Measurements from ENCODE around the gene TCF7L2.

Gene TCF7L2

DNA sequence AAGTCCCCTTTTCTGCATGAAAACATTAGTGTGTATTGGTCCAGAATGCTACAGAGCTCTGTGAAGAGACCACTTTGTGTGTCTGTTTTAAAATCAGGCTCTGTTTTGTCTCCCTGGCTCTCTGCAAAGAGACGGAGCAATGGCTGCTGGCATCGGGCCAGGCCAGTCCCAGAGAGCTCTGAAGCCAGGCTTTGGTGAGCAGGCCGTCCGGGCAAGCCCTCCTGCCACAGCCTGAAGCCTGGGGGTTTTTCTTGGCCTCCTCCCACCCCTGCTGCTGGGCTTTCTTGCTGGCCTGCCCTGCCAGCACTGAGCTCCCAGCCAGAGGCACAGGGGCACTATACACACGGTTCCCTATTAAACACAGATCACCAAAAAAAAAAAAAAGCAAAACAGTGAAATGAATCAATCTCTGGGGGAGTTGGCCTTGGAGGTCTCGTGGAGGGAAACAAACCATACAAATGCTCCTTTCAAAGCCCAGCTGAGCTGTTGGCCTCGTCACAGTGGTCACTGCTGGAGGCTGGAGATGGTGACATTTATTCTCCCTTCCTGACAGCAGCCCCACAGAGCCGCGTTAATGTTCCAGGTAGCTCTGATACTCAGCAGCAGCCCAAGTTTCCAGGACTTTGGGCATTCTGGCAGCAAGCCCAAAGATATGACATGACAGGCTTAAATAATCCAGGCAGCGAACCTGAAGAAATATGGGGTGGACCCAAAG is 237.2 kb downstream of the TCF7L2 start:
- no peak for DNase-seq

DNA sequence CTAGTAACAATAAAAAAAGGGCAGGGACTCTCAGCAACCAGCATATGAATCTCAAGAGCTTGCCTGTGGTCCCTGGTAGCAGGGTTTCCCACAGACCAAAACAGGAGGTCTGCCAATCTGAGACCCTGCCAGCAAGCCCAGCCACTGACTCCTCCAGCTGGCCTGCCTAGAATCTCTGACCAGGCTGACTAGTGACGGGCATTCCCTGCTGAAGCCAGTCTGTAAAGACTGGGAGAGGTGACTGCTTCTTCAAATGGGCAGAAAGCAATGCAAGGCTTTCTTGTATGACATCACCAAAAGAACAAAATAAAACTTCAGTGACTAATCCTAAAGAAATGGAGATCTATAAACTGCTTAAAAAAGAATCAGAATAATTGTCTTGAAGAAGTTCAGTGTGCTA is 249.4 kb downstream of the TCF7L2 start:
- no peak for DNase-seq

DNA sequence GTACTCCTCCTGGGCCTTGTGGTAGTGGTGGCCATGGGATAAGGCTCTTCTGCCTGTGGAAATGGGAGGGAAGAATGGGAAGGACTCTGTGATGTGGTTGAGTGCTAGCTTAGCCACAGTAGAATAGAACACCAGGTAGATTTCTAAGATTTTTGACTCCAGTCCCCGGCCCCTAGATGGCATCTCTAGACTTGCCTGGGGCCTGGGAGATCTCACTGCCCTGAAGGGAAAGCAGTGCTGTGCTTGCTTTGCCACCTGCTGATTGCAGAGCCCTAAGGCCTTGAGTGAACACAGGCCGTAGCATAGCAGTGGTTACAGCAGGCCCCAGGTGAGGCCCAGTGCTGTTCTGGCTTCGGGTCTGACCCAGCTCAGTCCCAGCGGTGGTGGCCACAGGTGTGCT is 252.0 kb downstream of the TCF7L2 start:
- DNase-seq, result no peak

DNA sequence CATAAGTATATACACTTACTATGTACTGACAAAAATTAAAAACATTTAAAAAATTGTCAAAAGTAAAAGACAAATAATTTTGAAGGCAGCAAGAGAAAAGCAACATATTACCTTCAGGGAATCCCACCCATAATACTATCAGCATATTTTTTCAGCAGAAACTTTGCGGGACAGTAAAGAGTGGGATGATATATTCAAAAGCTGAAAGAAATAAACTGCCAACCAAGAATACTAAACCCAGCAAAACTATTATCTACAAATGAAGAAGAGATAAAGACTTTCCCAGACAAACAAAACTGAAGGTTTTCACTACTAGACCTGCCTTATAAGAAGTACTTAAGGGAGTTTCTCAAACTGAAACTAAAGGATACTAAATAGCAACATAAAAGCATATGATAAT is 257.9 kb downstream of the TCF7L2 start:
- no peak for DNase-seq

DNA sequence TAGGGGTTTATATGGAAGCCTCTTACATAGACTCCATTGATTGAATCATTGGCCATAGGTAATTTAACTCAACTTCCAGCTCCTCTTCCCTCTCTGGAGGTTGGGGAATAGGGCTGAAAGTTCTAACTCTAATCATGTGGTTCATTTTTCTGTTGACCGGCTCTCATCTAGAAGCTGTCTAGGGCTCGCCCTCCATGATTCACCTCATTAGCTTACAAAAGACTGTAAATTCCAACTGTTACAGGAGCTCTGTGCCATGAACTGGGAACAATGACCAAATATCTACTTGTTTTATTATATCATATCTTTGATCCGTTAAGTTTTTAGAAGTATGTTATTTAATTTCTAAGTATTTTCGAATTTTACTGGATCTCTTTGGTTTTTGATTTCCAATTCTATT is 263.0 kb downstream of the TCF7L2 start:
- no peak for DNase-seq

DNA sequence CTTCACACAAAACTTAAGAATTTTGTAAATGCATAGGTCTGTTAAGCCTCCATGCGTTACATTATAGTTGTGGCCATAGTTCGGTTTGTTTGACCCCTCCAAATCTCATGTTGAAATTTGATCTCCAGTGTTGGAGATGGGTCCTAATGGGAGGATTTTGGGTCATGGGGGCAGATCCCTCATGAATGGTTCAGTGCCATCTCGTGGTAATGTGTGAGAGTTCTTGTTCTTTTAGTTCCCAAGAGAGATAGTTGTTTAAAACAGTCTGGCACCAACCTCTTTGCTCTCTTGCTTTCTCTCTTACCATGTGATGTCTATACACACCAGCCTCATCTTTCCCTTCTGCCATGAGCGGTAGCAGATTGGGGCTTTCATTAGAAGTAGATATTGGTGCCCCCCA is 264.3 kb downstream of the TCF7L2 start:
- no peak for DNase-seq

DNA sequence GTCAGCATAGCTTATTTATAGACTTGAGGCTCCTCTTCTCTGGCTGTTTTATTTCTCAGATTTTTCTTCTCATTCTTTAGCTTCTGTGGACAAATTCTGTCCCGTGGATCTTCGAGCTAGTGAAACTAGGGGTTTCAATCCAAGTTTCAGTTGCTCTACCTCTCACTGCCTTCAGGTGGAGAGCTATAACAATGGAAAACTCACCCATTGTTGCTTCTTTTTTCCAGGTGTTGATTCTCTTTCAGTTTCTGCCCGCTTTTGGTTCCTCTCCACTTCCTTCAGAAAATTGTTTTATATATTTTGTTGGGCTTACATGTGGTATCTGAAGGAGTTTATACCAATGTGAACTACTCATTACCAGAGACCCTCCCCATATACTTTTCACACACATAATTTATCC is 266.1 kb downstream of the TCF7L2 start:
- DNase-seq, result no peak

All from activated CD8-positive, alpha-beta memory T cell treated with anti-CD3 and anti-CD28 coated beads, Interleukin-2, amount 50 U/mL, for 48 hours (primary cell).